Amygdala (tissue), 56 donors: Measurements from ENCODE around the gene NQO2.
"Not testable (repeated sequence)": the region's sequence is repeated elsewhere in the genome, so short reads cannot be mapped to it uniquely, and the experiment has no call there.

ENCODE experiments used
- DNase-seq, 56 donors: peaks; one replicate each; lab custom pipeline; 2025; lab: John Stamatoyannopoulos, UW

NQO2 gene

DNA sequence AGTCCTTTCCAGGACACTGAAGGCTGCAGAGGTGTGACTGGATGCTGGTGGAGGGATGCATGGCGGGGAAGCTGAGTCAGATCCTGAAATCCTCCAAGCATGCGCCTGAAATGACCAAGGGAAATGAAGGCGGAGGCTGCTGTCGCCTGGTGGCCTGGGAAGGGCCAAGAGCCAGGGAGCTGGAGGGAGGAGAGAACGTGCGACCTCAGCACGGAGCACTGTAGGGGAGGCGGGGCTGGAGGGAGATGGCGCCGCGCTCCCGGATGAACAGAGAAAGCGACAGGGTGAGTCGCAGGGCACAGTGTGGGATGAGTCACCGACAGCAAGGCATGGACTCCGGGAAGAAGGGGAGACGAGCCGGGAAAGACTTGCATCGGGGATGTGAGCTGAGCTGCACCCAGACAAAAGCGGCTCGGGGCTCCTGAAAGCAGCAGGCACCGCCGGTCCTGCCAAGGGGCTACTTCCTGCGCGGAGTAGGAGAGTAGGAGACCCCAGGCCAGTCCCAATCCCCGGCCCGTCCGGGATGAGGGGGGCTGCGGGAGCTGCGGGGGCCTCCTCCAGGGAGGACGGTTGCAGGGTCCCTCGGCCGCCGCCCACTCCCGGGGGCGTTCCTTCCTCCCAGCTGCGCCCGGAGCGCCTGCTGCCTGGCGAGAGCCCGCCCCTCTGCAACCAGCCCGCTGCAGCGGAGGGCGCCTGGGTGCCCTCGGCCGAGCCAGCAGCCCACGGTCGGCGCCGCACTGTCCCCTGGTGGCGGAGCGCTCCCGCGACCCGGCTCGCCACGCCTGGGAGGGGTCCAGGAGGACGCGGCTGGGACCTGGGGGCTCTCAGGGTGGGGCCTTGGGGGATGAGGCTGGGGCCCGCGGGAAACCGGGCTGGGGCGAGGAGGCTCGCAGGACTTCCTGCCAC lies 11.0 kb upstream of the NQO2 start:
- peak; percentile 70 to 97 (median 86) for DNase-seq

DNA sequence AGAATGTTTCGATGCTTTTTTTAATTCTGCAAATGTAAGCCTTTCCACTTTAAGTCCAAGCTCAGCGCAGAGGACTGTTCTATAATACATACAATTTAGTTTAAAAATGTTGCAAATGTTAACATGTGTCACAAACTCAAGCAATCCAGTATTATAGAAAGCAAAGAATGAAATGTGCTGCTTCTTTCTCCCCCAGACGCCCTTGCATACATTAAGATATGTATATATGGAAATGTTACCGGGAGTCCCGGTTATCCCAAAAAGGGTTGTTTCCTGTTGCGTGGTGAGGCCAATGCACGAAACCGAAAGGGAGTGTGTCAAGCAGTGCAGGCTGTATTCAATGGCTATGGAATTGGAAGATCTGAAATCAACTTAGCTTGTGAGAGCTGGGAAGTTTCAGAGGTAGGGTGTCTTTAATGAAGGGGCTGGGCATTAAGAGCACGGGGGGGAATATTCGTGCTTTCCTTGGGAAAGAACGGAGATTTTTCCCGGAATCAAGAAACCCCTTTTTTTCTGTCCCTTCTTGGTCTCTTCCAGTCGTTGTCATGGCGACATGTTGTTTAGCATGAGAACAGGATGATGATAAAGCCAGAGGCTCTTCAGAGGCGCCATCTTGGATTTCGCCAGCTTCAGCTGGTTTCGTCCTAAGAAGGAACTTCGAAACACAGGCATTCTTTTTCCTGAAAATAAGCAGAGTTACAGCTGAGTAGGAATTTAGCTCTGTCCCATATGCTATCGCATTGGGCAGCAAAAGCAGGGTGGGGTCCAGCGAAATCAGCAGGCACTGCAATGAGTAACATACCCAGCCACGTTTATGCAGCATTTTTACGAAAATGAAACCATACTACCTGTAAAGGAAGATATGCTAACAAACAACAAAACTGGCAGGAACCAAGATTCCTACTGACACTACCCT lies 10.1 kb upstream of the NQO2 start:
- peak; percentile 15 to 98 (median 86) for DNase-seq

DNA sequence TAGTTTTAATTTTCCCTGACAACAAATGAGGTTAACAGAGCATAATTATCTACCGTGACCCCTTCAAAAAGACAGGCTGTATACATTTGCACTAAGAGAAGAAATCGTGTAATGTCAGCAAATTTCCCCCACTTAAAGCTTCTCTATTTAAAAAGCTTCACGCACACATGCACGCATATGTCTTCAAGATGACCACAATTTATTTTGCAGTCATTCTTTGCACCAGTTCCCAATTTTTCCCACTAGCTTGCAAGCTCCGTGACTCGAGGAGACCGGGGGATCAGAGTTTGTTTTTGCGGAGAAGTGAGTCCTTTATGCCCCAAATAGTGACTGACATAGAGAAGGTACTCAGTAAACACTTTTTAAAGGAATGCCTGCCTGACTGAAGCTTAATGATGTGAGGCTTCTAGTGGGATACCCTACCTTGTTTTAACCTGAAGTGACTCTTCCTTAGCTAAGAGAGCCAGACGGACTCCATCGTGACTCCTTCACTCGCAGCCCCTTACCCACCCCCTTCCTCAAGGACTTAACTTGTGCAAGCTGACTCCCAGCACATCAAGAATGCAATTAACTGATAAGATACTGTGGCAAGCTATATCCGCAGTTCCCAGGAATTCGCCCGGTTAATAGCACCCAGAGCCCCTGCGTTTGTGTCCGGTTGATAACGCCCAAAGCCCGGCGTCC lies 9.3 kb upstream of the NQO2 start:
- DNase-seq, result peak in 25 of 56 donors; percentile 4 to 65 (median 34)

DNA sequence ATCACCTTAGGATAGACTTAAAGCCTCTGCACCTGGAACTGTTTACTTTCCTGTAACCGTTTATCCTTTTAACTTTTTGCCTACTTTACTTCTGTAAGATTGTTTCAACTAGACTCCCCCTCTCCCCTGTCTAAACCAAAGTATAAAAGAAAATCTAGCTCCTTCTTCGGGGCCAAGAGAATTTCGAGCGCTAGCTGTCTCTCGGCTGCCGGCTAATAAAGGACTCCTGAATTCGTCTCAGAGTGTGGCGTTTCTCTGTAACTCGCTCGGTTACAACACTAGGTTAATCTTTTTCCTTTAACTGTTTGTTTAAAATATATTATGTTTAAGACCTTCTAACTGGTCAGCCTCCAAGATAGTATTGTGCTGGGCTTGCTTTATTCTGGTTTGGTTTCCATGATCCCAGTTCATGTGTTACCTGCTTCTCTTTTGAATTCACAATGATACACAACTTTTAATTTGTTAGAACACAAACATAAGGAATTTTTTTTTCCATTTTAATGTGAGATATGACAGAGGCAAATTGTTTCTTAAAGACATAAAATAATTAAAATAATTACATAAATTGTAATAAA lies 8.7 kb upstream of the NQO2 start:
- peak in 4 of 56 donors; percentile 27 to 46 (median 40) for DNase-seq

DNA sequence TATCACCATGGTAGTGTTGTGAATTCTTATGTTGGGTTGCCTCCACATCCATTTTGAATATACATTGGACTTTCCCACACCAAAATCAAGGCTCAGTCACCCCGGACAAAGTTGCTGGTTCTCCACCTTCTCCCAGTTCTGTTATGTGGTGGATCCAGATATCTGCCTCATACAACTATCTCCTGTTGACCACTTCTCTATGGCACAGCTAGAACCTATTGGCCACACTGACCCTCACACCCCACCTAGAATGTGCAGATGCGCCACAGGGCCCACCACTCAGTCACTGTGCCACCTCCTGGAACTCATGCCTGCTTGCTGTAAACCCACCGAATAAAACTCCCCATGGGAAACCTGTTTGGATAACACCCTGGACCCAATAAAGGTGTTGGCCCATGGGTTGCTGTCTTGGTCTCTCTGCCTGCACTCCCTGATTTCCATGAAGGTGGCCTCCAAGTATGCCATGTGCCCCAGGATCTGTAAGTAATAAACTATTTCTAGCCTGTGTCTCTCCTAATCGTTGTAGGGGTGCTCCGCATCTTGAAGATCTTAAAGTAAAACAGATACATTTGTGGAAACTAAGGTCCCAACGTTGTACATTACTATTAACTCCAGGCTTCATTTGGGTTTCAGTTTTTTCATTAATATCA lies 7.2 kb upstream of the NQO2 start:
- no peak for DNase-seq

DNA sequence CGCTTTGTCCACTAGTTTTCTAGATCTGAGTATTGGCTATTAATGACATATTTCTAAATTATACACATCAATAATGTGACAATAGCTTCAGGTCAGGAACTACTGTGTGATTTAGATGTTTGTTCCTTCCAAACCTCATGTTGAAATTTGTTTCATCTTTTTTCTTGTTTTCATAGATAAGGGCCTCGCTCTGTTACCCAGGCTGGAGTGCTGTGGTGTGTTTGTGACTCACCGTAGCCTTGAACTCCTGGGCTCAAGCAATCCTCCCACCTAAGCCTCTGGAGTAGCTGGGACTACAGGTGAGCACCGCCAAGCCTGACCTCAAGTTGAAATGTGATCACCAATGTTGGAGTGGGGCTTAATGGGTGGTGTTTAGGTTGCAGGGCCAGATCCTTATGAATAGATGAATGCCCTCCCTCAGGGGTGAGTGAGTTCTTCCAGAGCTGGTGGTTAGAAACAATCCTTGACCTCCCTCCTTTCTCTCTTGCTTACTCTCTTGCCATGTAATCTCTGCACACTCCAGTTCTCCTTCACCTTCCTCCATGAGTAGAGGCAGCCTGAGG lies 5.9 kb upstream of the NQO2 start:
- no peak for DNase-seq

DNA sequence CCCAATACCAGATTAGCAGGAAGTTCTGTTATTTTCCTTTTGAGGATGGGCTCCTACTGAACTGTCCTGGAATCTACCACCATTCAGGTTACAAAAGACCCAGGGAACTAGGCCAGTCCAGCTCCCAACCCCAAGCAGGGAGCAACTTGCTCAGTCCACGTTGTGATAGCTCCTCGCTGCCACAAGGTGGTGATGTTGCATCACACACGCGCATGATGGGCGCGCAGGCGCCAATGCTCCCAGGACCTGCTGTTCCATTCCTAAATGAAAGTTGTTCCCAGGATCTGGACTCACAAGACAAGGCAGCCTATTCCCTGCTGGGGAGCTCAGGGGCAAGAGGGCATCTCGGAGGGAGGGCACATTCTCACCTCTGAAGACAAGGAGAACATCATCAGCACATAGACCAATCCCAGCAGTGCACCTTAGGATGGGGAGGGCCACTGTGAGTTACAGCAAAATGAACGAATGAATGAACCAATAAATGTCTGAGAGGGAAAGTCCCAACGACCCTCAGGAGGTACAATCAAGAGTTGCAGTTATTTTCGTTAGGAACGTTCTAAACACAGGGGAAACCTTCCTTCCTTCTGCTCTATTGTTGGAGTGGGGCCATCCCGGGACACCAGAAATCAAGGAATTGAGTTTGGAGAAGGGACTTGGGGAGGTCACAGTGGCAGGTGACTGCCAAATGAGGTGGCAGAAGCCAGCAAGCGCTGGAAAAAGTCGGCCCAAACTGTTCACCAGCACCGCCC lies 1.3 kb upstream of the NQO2 start:
- DNase-seq, result peak in 11 of 56 donors; percentile 6 to 55 (median 31)

DNA sequence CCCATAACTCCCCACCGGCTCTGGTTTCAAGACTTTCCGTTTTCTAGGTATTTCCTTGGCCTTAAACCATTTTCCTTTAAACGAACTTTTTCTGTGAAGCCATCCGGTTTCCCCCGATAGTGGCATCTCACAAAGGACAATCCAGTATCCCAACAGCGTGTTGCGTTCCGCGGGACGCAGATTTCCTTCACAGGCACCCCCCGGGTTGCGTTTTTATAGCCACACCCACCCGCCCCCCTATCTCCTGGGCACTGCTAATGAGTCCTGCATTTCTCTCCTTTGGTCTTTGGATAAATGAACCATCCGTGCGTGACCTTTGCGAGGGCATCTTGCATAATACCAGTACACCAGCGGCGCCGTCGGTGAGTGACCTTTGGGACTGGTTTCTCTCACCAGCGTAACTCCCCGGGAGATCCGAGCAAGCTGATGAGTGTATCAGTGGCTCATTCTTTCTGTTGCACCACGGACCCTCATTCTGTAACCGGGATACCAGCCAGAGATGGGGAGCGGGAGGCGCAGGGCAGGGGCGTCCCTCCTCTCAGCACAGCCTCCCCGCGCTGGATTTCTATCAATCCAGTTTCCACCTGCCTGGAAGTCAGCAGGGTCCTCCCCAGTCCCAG lies 586 bp upstream of the NQO2 start:
- DNase-seq, result peak in 5 of 56 donors; percentile 58 to 82 (median 66)

DNA sequence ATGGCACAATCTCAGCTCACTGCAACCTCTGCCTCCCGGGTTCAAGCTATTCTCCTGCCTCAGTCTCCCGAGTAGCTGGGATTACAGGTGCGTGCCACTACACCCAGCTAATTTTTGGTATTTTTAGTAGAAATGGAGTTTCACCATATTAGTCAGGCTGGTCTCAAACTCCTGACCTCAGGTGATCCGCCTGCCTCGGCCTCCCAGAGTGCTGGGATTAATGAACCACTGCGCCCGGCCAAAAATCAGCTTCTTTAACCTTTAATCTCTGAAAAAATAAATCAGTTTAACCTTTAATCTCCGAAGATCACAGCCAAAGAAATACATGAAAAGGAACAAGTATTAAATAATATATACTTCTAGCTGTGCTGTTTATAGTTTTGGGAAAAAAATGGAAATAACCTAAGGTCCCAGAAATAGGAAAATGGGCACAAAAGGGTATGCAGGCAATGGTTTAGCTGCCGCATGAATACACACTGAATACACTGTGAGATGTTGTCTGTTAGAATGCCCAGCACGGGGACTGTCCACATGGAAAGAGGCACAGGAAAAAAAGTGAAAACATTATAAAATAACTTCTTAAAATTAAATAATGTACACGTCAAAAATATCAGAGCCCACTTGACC lies 1.6 kb downstream of the NQO2 start:
- no peak for DNase-seq

DNA sequence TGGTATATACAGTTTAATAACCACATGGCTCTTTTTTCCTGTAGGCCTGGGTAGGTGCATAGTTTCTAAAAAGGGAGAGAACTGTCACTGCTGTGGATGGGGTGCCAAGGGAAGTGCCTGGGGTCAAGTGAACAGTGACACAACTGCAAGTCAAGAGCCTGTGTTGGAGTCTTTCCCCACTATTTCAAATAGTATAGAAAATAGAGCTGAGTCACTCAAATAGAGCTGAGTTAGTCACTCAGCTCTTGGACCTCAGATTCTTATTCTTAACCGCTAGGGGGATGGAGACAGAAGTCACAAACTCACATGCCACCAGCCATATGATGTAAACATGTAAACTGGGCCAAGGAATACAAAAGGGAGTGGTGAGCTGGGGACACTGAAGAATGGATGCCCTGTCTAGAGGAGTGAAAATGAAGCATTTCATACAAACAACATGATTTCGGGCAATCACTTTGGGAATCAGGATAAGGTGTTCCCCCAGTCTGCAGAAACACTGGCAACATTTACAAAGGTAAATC lies 2.1 kb downstream of the NQO2 start:
- DNase-seq, result peak in 3 of 56 donors; percentile 21 to 37 (median 21)

DNA sequence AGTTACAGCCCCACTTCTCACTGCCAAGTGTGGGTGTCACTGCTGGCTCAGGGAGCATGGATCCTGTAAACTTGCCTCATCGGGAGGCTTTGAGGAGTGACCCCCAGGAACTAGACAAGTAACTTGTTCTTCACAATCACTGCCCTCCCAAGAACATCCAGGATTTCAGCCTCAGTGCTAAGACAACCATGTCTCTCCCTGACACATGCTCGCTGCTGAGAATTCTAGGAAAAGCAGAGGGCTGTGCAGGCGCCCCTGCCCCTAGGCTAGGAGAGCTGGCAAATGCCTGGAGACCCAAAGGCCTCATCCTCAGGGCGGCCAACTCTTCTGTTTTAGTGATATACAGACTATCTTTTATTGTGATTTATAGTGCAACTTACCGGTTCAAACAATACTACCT lies 3.5 kb downstream of the NQO2 start:
- not testable (repeated sequence) for DNase-seq

DNA sequence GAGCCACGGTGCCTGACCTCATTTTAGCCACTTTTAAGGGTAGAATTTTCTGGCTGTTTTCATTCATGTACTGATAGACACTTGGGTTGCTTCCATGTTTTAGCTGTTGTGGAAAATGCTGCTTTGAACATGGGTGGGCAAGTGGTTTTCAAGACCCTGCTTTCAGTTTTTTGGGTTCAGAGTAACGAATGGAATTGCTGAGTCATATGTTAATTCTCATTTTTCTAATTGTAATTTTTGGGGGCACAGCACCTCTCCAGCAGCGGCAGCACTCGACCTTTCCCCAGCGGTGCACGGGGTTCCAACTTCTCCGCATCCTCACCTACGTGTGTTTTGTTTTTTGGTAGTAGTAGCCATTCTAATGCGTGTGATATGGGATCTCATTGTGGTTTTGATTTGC lies 5.4 kb downstream of the NQO2 start:
- no peak for DNase-seq

DNA sequence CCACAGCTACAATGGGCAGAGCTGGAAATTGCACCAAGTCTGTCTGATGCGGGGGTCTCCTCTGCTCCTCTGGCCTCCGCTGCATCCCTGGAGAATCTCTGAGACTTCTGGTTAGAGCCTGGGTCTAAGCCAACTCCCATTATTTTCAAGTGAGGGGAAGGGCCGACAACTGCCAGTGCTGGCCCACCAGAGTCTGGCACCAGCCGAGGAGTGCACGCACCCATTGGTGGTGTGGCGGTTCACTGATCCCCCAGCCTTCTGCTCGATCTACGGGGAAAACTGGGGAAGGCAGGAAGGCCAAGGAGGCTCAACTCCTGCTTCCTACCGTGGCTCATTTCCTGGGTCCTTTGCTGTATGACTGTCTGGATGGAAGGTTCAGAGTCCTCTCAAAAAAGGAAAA lies 6.2 kb downstream of the NQO2 start:
- DNase-seq, result no peak

DNA sequence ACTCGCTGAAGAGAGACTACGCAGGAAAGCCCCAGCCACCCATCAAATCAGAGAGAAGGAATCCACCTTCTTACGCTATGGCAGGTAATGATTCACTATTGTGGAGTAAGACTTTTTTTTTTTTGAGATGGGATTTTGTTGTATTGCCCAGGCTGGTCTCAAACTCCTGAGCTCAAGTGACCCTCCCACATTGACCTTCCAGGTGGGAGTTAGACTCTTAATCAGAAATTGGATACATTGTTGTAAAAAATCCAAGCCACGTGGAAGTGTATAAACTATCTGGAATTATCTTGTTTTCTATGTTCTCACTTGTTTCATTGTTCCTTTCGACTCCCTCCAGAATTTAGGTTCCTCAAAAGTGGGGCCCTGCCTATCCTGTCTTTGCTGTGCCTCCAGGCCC lies 6.8 kb downstream of the NQO2 start:
- DNase-seq, result no peak

DNA sequence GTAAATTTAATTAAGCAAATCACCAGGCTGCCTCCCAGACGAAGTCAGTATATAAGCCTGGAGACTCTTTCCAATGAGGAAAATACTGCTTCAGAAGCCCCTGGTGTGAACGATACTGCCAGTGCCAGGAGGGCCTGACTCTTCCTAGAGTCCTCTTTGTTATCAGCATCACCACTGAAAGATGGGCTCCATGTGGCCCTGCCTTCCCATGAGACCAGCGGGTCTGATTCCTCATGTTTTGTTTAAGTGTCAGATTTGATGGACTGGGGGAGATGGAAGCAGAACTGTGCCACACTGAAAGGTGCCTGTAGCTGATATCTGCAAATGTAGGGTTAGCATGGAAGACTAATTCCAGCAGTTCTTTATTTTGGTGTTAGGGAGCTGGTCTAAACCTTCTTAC lies 7.9 kb downstream of the NQO2 start:
- no peak for DNase-seq

DNA sequence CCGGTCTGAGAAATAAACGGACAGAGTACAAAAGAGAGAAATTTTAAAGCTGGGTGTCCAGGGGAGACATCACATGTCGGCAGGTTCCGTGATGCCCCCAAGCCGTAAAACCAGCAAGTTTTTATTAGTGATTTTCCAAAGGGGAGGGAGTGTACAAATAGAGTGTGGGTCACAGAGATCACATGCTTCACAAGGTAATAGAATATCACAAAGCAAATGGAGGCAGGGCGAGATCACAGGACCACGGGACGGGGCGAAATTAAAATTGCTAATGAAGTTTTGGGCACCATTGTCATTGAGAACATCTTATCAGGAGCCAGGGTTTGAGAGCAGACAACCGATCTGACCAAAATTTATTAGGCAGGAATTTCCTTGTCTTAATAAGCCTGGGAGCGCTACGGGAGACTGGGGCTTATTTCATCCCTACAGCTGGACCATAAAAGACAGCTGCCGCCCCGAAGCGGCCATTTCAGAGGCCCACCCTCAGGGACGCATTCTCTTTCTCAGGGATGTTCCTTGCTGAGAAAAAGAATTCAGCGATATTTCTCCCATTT lies 9.1 kb downstream of the NQO2 start:
- not testable (repeated sequence) for DNase-seq

DNA sequence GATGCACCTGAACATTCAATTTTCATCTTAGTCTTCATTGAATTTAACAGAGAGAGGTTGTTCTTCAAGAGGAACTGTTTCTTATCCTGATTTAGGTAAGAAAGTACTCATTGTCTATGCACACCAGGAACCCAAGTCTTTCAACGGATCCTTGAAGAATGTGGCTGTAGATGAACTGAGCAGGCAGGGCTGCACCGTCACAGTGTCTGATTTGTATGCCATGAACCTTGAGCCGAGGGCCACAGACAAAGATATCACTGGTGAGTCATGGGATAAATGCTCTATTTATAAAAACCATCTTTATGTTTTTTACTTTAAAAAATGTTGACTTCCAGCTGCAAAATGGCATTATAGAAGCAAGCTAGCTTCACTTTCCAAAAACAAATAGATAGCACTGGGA lies 10.2 kb downstream of the NQO2 start:
- DNase-seq, result no peak
